DOHH2 (cell line): ENCODE measurements around the gene GPANK1.

Experiments used
- H3F3A ChIP-seq: fragments of 200-600 bp; sonication (generic), shearing (Covaris generic); 2 replicates; pipeline ENCODE4 v1.6.0; 2016; ENCODE audit warnings: antibody characterized with exemption, mild to moderate bottlenecking; ENCODE audit not compliant: control insufficient read depth, insufficient read depth
- H3K27ac ChIP-seq: fragments of 200-600 bp; sonication (generic); 2 replicates; pipeline ENCODE4 v1.5.1; 2014; ENCODE audit warnings: low read depth, mild to moderate bottlenecking, low read length, moderate library complexity
- H3K27me3 ChIP-seq: fragments of 200-600 bp; sonication (generic); 2 replicates; pipeline ENCODE4 v1.6.1; 2014; ENCODE audit warnings: mild to moderate bottlenecking, low read length, mixed read lengths; ENCODE audit not compliant: control insufficient read depth
- H3K36me3 ChIP-seq: fragments of 200-600 bp; sonication (generic); 2 replicates; pipeline ENCODE4 v1.6.1; 2014; ENCODE audit warnings: mild to moderate bottlenecking, low read length, moderate library complexity, mixed read lengths; ENCODE audit not compliant: control insufficient read depth
- H3K4me1 ChIP-seq: fragments of 200-600 bp; sonication (generic); 2 replicates; pipeline ENCODE4 v1.6.1; 2014; ENCODE audit warnings: mild to moderate bottlenecking, low read length, mixed read lengths; ENCODE audit not compliant: control insufficient read depth
- H3K4me2 ChIP-seq: fragments of 200-600 bp; sonication (generic); 2 replicates; pipeline ENCODE4 v1.6.0; 2014; ENCODE audit warnings: mild to moderate bottlenecking, low read length, moderate library complexity
- H3K4me3 ChIP-seq: fragments of 200-600 bp; sonication (generic); 2 replicates; pipeline ENCODE4 v1.5.1; 2014; ENCODE audit warnings: mild to moderate bottlenecking, low read length, mixed read lengths
- H3K79me2 ChIP-seq: fragments of 200-600 bp; sonication (generic); 2 replicates; pipeline ENCODE4 v1.6.1; 2014; ENCODE audit warnings: mild to moderate bottlenecking, low read length, mixed read lengths; ENCODE audit not compliant: control insufficient read depth
- H3K9me2 ChIP-seq: fragments of 200-600 bp; sonication (generic); replicated peaks from 2 replicates; pipeline ENCODE4 v1.6.1; 2014; ENCODE audit warnings: mild to moderate bottlenecking, low read length, mixed read lengths; ENCODE audit not compliant: control insufficient read depth
- H3K9me3 ChIP-seq: fragments of 200-600 bp; sonication (generic); 2 replicates; pipeline ENCODE4 v1.6.1; 2014; ENCODE audit warnings: antibody characterized with exemption, low read length, mixed read lengths; ENCODE audit not compliant: control insufficient read depth, insufficient read depth
- H4K20me1 ChIP-seq: fragments of 200-600 bp; sonication (generic); 2 replicates; pipeline ENCODE4 v1.6.0; 2014; ENCODE audit warnings: low read depth, mild to moderate bottlenecking, antibody characterized with exemption, low read length, moderate library complexity; ENCODE audit not compliant: control insufficient read depth, insufficient read depth
- CTCF ChIP-seq: fragments of 200-600 bp; sonication (generic); IDR thresholded peaks from one replicate; pipeline ENCODE4 v1.5.1; 2014; ENCODE audit warnings: antibody characterized with exemption, mild to moderate bottlenecking, low read depth, low read length; ENCODE audit not compliant: poor library complexity, severe bottlenecking
- EZH2phosphoT487 ChIP-seq: fragments of 200-600 bp; sonication (generic); IDR thresholded peaks from 2 replicates; pipeline ENCODE4 v1.6.1; 2017; ENCODE audit warnings: borderline replicate concordance, mild to moderate bottlenecking, antibody characterized with exemption, low read length, moderate library complexity, mixed read lengths

Gene GPANK1

GRCh38 chr6:31705931-31706330 is 41.1 kb upstream of the GPANK1 start:
- Histone ChIP-seq H3K4me2 (no peak overlapping the region), H3K27me3 (peaks cover 12% of the 10 kb centered on the region), H3K36me3 (peaks cover 4% of the 10 kb centered on the region), H3K27ac (no peak overlapping the region), H3K4me3 (no peak overlapping the region), H3F3A (peaks cover 6% of the 10 kb centered on the region), H4K20me1 (0 out of 2 replicates have a peak, but pooled peaks cover 4% of the 10 kb centered on the region), H3K9me3 (no peaks in the 10 kb centered on the region), H3K4me1 (peaks cover 25% of the 10 kb centered on the region), H3K9me2 (no peaks in the 10 kb centered on the region), H3K79me2 (peaks cover 19% of the 10 kb centered on the region)
- no peak for TF ChIP-seq EZH2phosphoT487
- no peak for TF ChIP-seq CTCF

- peak within 1 kb of the TSS; percentile 88 for H3K4me3 ChIP-seq
- 0 out of 2 replicates have a peak, but pooled peaks cover 4% of the 10 kb centered on the region for H4K20me1 ChIP-seq
- peaks cover 24% of the 10 kb centered on the region for H3K79me2 ChIP-seq
- no peaks in the 10 kb centered on the region for H3K9me2 ChIP-seq
- peaks cover 23% of the 10 kb centered on the region for H3K4me1 ChIP-seq
- no peak for TF ChIP-seq CTCF
- no peak for TF ChIP-seq EZH2phosphoT487
- H3F3A ChIP-seq, result peaks cover 7% of the 10 kb centered on the region
- H3K4me2 ChIP-seq, result peak within 1 kb of the TSS; percentile 74
- no peaks in the 10 kb centered on the region for H3K9me3 ChIP-seq
- H3K36me3 ChIP-seq, result peaks cover 19% of the 10 kb centered on the region
- H3K27me3 ChIP-seq, result no peaks in the 10 kb centered on the region
- H3K27ac ChIP-seq, result peak within 1 kb of the TSS; percentile 74
Observed at GRCh38 chr6:31702819-31703716, 38.3 kb upstream of the GPANK1 start, which contains the start of gene ABHD16A. Gene ABHD16A (minus strand): TSS chr6:31703324. CDS start chr6:31703281, 43 bp downstream.

- H3F3A ChIP-seq, result peaks cover 13% of the 10 kb centered on the region
- H3K4me2 ChIP-seq, result peak overlapping the region; percentile 74
- TF ChIP-seq EZH2phosphoT487, result no peak
- no peak for TF ChIP-seq CTCF
- H3K4me1 ChIP-seq, result peaks cover 23% of the 10 kb centered on the region
- peak overlapping the region; percentile 88 for H3K4me3 ChIP-seq
- H3K9me2 ChIP-seq, result no peaks in the 10 kb centered on the region
- peak overlapping the region; percentile 74 for H3K27ac ChIP-seq
- no peaks in the 10 kb centered on the region for H3K9me3 ChIP-seq
- H3K36me3 ChIP-seq, result peaks cover 24% of the 10 kb centered on the region
- peaks cover 24% of the 10 kb centered on the region for H3K79me2 ChIP-seq
- H4K20me1 ChIP-seq, result 0 out of 2 replicates have a peak, but pooled peaks cover 4% of the 10 kb centered on the region
- H3K27me3 ChIP-seq, result no peaks in the 10 kb centered on the region
Observed at GRCh38 chr6:31702405-31702818, 37.6 kb upstream of the GPANK1 start.
